Transverse colon (tissue), 4 donors: ENCODE measurements around the gene TAMALIN. TPM values are rescaled to one million over a fixed set of nuclear protein-coding genes. Genes with fewer than 3 reads are reported as not detected.

Source experiments
- DNase-seq: peaks from one replicate; pipeline ENCODE4 v3.0.0-alpha.2; 2019
- H3K27ac ChIP-seq, 4 donors: fragments of 200-600 bp; sonication (generic); 2 replicates each; pipeline ENCODE4 v1.5.1; 2016 to 2018; ENCODE audit warnings: inconsistent platforms in 4 of 4
- H3K27me3 ChIP-seq: fragments of 200-600 bp; sonication (generic); 2 replicates; pipeline ENCODE4 v1.5.1; 2017; ENCODE audit warnings: inconsistent platforms
- H3K36me3 ChIP-seq, 4 donors: fragments of 200-600 bp; sonication (generic); 2 replicates each; pipeline ENCODE4 v1.5.1; 2017 to 2019; ENCODE audit warnings: inconsistent platforms in 4 of 4
- H3K4me1 ChIP-seq, 4 donors: fragments of 200-600 bp; sonication (generic); 2 replicates each; pipeline ENCODE4 v1.5.1; 2017 to 2020; ENCODE audit warnings: inconsistent platforms in 4 of 4
- H3K4me3 ChIP-seq, 4 donors: fragments of 200-600 bp; sonication (generic); 1 replicate in 1 of 4; 2 replicates in 3 of 4; pipeline versions ENCODE4 v1.5.1 to v1.6.1; 2017 to 2019; ENCODE audit warnings: inconsistent platforms in 4 of 4
- H3K9me3 ChIP-seq, 2 donors: fragments of 200-600 bp; sonication (generic); 2 replicates each; pipeline ENCODE4 v1.5.1; 2017 to 2019; ENCODE audit warnings: inconsistent platforms in 2 of 2
- EP300 ChIP-seq: sonication (generic); formaldehyde crosslinking; IDR thresholded peaks from one replicate; pipeline ENCODE4 v1.6.1; 2017; ENCODE audit warnings: antibody characterized with exemption, low read depth
- POLR2A ChIP-seq: fragments of 450-650 bp; IDR thresholded peaks from one replicate; pipeline ENCODE4 v1.6.1; 2016; ENCODE audit warnings: antibody characterized with exemption, mild to moderate bottlenecking, moderate library complexity
- POLR2AphosphoS5 ChIP-seq, 3 donors: sonication (generic); formaldehyde crosslinking; IDR thresholded peaks; one replicate each; pipeline ENCODE4 v1.6.1; 2016; ENCODE audit warnings: antibody characterized with exemption in 3 of 3
- WGBS, 2 donors: methylation state at CpG; one replicate each; pipeline ENCODE4 v1.1.5; 2018; ENCODE audit warnings: low coverage in 1 of 2; 5-methylcytosine and 5-hydroxymethylcytosine counted together
- in situ Hi-C, 4 donors: fragments of 200-750 bp; cut with MboI; loops; one replicate each; pipeline versions ENCODE4 v1.15.0 to v1.15.1; 2017; ENCODE audit warnings: low sequenced_read_pairs in 3 of 4, low pct_ligation_motif_present in 1 of 4, low pct_unique_long_range_greater_than_20kb in 1 of 4
- intact Hi-C: fragments of 100-400 bp; cut with DNase I; formaldehyde crosslinking; loops from one replicate; pipeline ENCODE4 v1.15.1; 2023; ENCODE audit warnings: low total_unique reads
- total RNA-seq, 4 donors: library from RNA; depleted of rRNA; stranded (reverse); fragments of >200 nt; gene quantifications; one replicate each; pipeline ENCODE4 v1.1.0, GENCODE V29; 2016
- TF ChIP-seq, protein P1 (sequence below), 5 experiments: fragments of 200-600 bp in 3 of 5; fragments of 450-650 bp in 2 of 5; sonication (generic) in 3 of 5; IDR thresholded peaks; 1 replicate in 2 of 5; 2 replicates in 3 of 5; pipeline ENCODE4 v1.5.1; 2016 to 2017; ENCODE audit warnings: antibody characterized with exemption in 5 of 5, inconsistent platforms in 3 of 5, mild to moderate bottlenecking in 2 of 5, moderate library complexity in 1 of 5

The TAMALIN gene
- total RNA-seq, 4 donors from 2014 or later, result 5.9 to 20.6 (median 9.7) TPM

DNA sequence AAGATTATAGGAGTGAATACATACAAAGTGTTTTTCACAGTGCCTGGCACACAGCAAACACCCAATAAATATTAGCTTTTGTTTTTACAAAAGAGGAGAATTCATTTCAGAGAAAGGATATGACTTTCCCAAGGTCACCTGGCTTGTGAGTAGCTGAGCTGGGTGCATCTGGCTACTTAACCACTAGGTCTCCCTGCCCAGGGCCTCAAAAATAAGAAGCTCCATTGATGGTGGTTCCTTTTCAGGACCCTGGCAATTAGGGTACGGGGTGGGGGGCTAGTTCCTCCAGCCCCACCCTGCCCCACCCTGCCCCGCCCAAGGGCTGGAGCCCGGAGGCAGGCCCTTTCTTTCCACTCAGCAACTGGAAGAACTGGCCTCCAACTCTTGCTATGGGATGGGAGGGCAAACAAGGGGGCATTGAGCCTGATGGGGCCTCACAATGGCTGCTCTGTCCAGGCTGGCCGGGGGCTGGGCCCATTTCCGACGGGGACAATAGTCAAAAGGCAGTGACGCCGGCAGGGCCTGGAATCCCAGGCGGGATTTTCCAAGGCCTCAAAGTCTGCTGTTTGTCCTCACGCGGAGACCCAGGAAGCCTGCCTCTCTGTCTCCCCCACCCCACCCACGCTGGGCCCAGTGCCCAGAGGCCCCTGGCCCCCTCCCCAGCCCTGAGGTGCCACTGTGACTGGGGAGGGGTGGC is 54.9 kb downstream of the TAMALIN start:
- H3K9me3 ChIP-seq, result no peaks in the 10 kb centered on the region
- TF ChIP-seq EP300, result no peak
- no peak overlapping the region for H3K4me3 ChIP-seq
- peak overlapping the region; percentile 49 to 95 (median 68) for H3K27ac ChIP-seq
- WGBS, 2 donors, result 66% methylated on average over 4 of the region's 12 CpGs; no CpG with 5 or more reads in 1 of the 2 donors
- H3K27me3 ChIP-seq, result no peaks in the 10 kb centered on the region
- no peak for DNase-seq
- H3K4me1 ChIP-seq, result peaks cover 0 to 18% (median 6%) of the 10 kb centered on the region in 4 donors
- H3K36me3 ChIP-seq, result peaks cover 0 to 4% (median 0%) of the 10 kb centered on the region in 4 donors
- in situ Hi-C loops, result no loop called here
- intact Hi-C loops, result no loop called here

DNA sequence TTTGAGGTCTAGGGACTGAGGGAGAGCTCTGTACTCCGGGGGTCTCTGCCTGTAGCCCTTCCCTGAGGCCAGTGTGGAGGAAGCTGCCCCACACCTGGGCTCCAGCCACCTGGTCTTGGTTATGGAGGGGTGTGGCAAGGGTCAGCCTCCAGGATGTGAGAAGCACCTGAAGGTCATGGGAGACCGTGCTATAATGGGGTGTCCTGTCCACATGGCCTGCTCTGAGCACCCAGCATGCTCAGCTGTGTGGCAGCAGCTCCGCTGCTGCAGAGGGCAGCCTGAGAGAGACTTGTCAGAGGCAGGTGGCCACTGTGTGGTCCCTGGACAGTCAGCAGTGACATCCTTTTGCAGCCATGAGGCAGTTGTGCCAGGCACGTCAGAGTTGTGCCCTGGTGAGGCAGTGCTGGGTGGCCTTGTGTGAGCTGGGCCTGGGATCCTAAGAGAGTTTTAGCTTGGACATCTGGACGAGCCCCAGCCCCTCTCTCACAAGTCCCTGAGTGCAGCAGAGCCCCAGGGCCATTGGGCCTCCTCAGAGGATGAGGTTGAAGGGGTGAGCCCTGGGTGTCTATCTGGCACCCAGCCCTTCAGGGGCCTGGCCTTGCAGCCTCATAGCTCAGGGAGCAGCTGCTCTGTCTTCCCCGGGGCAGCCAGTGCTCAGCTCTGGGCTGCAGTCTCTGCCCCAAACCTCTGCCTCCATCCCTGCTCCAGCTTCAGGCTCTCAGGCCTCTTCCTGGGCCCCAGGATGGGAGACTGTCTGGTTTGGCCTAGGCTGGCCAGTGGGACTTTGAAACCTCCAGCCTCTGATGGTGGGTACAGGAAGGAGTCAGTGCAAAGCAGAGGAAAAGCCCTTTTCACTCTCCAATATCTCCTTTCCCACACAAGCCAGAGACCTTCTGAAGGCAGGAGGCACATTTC is 55.7 kb downstream of the TAMALIN start:
- peaks cover 0 to 18% (median 6%) of the 10 kb centered on the region in 4 donors for H3K4me1 ChIP-seq
- H3K27me3 ChIP-seq, result no peaks in the 10 kb centered on the region
- intact Hi-C loops (no loop called here), in situ Hi-C loops (no loop called here)
- H3K9me3 ChIP-seq, result no peaks in the 10 kb centered on the region
- 70% methylated on average over 6 of the region's 6 CpGs; no CpG with 5 or more reads in 1 of the 2 donors for WGBS, 2 donors
- peak overlapping the region; percentile 49 to 75 (median 65) for H3K27ac ChIP-seq
- DNase-seq, result no peak
- peaks cover 0 to 2% (median 0%) of the 10 kb centered on the region in 4 donors for H3K36me3 ChIP-seq
- no peak overlapping the region for H3K4me3 ChIP-seq
- TF ChIP-seq EP300 (no peak), POLR2A (no peak), POLR2AphosphoS5 (IDR thresholded peaks at IDR 0.05) (no peak)
- TF ChIP-seq, protein P1, sequence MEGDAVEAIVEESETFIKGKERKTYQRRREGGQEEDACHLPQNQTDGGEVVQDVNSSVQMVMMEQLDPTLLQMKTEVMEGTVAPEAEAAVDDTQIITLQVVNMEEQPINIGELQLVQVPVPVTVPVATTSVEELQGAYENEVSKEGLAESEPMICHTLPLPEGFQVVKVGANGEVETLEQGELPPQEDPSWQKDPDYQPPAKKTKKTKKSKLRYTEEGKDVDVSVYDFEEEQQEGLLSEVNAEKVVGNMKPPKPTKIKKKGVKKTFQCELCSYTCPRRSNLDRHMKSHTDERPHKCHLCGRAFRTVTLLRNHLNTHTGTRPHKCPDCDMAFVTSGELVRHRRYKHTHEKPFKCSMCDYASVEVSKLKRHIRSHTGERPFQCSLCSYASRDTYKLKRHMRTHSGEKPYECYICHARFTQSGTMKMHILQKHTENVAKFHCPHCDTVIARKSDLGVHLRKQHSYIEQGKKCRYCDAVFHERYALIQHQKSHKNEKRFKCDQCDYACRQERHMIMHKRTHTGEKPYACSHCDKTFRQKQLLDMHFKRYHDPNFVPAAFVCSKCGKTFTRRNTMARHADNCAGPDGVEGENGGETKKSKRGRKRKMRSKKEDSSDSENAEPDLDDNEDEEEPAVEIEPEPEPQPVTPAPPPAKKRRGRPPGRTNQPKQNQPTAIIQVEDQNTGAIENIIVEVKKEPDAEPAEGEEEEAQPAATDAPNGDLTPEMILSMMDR (IDR thresholded peaks at IDR 0.05), result no peak

DNA sequence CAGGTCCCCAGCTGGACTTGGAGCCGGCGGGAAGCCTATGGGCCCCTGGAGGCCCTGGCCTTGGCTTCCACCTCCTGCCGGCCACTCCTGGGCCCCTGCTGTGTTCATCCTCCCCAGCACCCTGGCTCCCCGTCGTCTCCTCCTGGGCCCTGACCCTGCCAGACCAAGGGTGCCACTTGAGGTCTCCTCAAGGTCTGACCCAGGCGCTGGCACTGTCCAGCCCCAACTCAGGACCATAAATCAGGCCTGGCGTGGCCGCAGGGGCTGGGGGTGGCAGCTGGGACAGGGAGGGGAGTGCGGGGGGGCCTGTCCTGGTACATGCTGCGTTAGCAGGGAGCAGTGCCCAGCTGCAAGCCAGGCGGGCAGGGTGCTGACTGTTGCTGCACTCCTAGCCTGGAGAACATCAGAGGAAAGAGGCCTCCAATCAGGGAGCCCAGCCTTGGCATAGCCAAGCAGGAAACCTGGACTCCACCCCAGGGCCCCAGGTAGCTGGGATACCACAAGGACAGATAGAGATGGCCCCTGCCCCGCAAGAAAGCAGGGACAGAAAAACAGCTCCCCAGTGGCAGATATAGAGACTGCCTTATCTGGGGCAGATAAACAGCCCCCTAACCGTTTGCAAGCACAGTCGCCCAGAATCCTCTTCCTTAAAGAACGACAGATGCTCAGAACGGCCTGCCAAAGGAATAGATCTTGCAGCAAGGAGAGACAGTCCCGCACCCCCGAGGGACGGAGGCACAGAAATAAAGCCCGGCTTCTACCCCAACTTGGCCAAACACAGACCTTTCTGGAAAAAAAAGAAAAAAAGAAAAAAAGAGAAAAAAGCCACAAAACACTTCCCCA is 56.6 kb downstream of the TAMALIN start:
- DNase-seq, result no peak

DNA sequence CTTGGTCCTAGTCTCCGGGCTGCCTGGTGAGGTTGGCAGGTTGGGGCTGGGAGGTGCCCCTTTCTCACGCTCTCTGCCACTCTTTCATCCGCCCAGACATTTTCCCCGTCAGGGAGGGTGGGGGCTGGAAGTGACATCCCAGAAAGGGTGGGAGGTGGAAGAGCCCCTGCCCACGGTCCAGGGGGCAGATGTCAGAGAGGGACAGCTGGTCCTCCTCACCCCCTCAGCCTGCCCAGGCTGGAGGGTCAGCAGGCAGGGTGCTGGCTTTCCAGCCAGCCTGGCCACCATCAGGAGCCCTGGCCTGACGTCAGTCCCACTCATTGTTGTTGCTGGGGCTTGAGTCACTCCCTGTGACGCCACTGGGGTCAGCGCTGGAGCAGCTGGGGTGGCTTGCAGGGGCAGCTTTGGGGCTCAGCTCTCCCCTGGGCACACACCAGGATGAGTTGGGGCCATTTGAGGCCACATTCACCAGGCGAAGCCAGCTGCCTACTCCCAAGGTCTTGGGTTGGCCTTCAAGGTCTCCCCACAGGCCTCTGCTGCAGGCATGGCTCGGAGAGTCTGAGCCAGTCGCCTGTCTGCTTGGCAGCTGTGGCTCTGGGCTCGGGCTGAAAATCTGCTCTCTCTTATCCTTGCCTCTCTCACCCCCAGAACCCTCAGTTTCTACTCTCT is 57.4 kb downstream of the TAMALIN start:
- no peak for TF ChIP-seq POLR2AphosphoS5 (IDR thresholded peaks at IDR 0.05)
- TF ChIP-seq, protein P1 (IDR thresholded peaks at IDR 0.05), result no peak
- no peak for TF ChIP-seq POLR2A
- TF ChIP-seq EP300, result no peak
- 60 to 68% methylated on average over 3 to 12 of the region's 12 CpGs for WGBS, 2 donors
- peak; percentile 39 for DNase-seq

More for the DNA sequence above, 56.6 kb downstream of the TAMALIN start:
- TF ChIP-seq, protein P1 (IDR thresholded peaks at IDR 0.05), result no peak
- no peak for TF ChIP-seq POLR2A
- TF ChIP-seq POLR2AphosphoS5 (IDR thresholded peaks at IDR 0.05), result no peak
- H3K4me3 ChIP-seq, result no peak overlapping the region
- 72 to 73% methylated on average over 9 to 20 of the region's 20 CpGs for WGBS, 2 donors
- peaks cover 0 to 18% (median 6%) of the 10 kb centered on the region in 4 donors for H3K4me1 ChIP-seq
- in situ Hi-C loops, result no loop called here
- intact Hi-C loops, result no loop called here
- H3K36me3 ChIP-seq, result no peaks in the 10 kb centered on the region
- H3K27ac ChIP-seq, result peak overlapping the region; percentile 49 to 75 (median 65)
- H3K27me3 ChIP-seq, result no peaks in the 10 kb centered on the region
- no peaks in the 10 kb centered on the region for H3K9me3 ChIP-seq

More for the DNA sequence above, 57.4 kb downstream of the TAMALIN start:
- H3K4me1 ChIP-seq, result peaks cover 1 to 21% (median 6%) of the 10 kb centered on the region in 4 donors
- in situ Hi-C loops (no loop called here), intact Hi-C loops (no loop called here)
- H3K27ac ChIP-seq, result peak overlapping the region; percentile 49 to 75 (median 65)
- no peak overlapping the region for H3K4me3 ChIP-seq
- no peaks in the 10 kb centered on the region for H3K27me3 ChIP-seq
- H3K36me3 ChIP-seq, result no peaks in the 10 kb centered on the region
- H3K9me3 ChIP-seq, result no peaks in the 10 kb centered on the region
